K562 (cell line): ENCODE measurements around the gene ODR4. TPM values are rescaled to one million over a fixed set of nuclear protein-coding genes. Genes with fewer than 3 reads are reported as not detected.

Experiments used
- ATF1 ChIP-seq, 2 experiments: fragments of 450-650 bp in 1 of 2; IDR thresholded peaks; 2 replicates each; pipeline ENCODE4 v1.6.1; 2016; ENCODE audit warnings: missing compliant biosample characterization in 1 of 2, missing genetic modification characterization in 1 of 2
- HDAC3 ChIP-seq: fragments of 450-650 bp; IDR thresholded peaks from 2 replicates; pipeline ENCODE4 v1.6.1; 2018; ENCODE audit warnings: borderline replicate concordance, mild to moderate bottlenecking, moderate library complexity; ENCODE audit not compliant: partially characterized antibody
- MTA3 ChIP-seq: fragments of 450-650 bp; formaldehyde crosslinking; IDR thresholded peaks from 2 replicates; pipeline ENCODE4 v1.6.1; 2017; ENCODE audit warnings: mild to moderate bottlenecking, borderline replicate concordance
- RBM22 ChIP-seq: fragments of 200-400 bp; formaldehyde crosslinking; IDR thresholded peaks from 2 replicates; pipeline ENCODE4 v1.6.1; 2018; ENCODE audit warnings: low read length, low read depth; ENCODE audit not compliant: poor library complexity, severe bottlenecking
- SIN3A ChIP-seq, 2 experiments: fragments of 150-350 bp in 1 of 2; IDR thresholded peaks; 2 replicates each; pipeline ENCODE4 v1.6.1; 2011 to 2016; ENCODE audit warnings: borderline replicate concordance in 2 of 2, low read depth in 2 of 2, low read length in 2 of 2, mild to moderate bottlenecking in 2 of 2, moderate library complexity in 2 of 2; ENCODE audit not compliant: control insufficient read depth in 1 of 2
- SUPT5H ChIP-seq: fragments of 450-650 bp; IDR thresholded peaks from 2 replicates; pipeline ENCODE4 v1.6.1; 2016
- ZKSCAN1 ChIP-seq: fragments of 150-350 bp; IDR thresholded peaks from 2 replicates; pipeline ENCODE4 v1.6.1; 2016; ENCODE audit warnings: low read depth, low read length
- ZNF24 ChIP-seq: fragments of 450-650 bp; IDR thresholded peaks from 2 replicates; pipeline ENCODE4 v1.6.1; 2016
- ZNF79 ChIP-seq: fragments of 250-450 bp; sonication (Bioruptor Pico); IDR thresholded peaks from 2 replicates; pipeline ENCODE4 v1.4.0; 2020; ENCODE audit warnings: low read depth, mild to moderate bottlenecking, moderate library complexity
- polyA plus RNA-seq, 8 experiments: library from polyadenylated mRNA; depleted of rRNA in 4 of 8; stranded (reverse) in 5 of 8; unstranded in 3 of 8; fragments of >200 nt; fragmentation: Nextera tagmentation in 2 of 8; fragmentation: Illumina TruSeq in 1 of 8; extraction: Ambion mirVana in 2 of 8; extraction: Trizol in 1 of 8; gene quantifications; 2 replicates each; pipeline versions ENCODE4 v1.2.1 to v1.2.3, GENCODE V29; 2011 to 2014; ENCODE audit warnings: inconsistent platforms in 1 of 8, missing spikeins in 1 of 8
- total RNA-seq, 7 experiments: library from RNA; depleted of rRNA in 6 of 7; stranded (reverse); fragments of >200 nt in 6 of 7; fragmentation: Illumina TruSeq in 2 of 7; extraction: Trizol in 2 of 7; gene quantifications; 2 replicates each; pipeline versions ENCODE4 v1.2.1 to v1.2.3, GENCODE V29; 2011 to 2021; ENCODE audit warnings: low replicate concordance in 1 of 7
- TF ChIP-seq, protein P1 (sequence below): fragments of 200-600 bp; sonication (generic); IDR thresholded peaks from one replicate; pipeline ENCODE4 v1.6.1; 2012; ENCODE audit warnings: mild to moderate bottlenecking, low read depth, low read length, inconsistent platforms
- TF ChIP-seq, protein P2 (sequence below), 3 experiments: fragments of 200-800 bp in 1 of 3; sonication (Bioruptor generic) in 1 of 3; sonication (generic) in 1 of 3; formaldehyde crosslinking in 1 of 3; IDR thresholded peaks; 2 replicates each; pipeline versions ENCODE4 v1.6.1 to v1.8.0; 2016 to 2022; ENCODE audit warnings: mild to moderate bottlenecking in 2 of 3, missing compliant biosample characterization in 2 of 3, missing genetic modification characterization in 2 of 3, missing genetic modification reagents in 1 of 3
- TF ChIP-seq, protein P3 (sequence below): fragments of 450-650 bp; formaldehyde crosslinking; IDR thresholded peaks from 2 replicates; pipeline ENCODE4 v1.4.0; 2022; ENCODE audit warnings: mild to moderate bottlenecking, moderate library complexity

Gene ODR4
- total and polyA plus RNA-seq, 9 of the 15 experiments (the other 6 are each of a cell fraction or from before 2014, with no cell fraction given): 23.1 to 63.9 (median 44.1) TPM

DNA sequence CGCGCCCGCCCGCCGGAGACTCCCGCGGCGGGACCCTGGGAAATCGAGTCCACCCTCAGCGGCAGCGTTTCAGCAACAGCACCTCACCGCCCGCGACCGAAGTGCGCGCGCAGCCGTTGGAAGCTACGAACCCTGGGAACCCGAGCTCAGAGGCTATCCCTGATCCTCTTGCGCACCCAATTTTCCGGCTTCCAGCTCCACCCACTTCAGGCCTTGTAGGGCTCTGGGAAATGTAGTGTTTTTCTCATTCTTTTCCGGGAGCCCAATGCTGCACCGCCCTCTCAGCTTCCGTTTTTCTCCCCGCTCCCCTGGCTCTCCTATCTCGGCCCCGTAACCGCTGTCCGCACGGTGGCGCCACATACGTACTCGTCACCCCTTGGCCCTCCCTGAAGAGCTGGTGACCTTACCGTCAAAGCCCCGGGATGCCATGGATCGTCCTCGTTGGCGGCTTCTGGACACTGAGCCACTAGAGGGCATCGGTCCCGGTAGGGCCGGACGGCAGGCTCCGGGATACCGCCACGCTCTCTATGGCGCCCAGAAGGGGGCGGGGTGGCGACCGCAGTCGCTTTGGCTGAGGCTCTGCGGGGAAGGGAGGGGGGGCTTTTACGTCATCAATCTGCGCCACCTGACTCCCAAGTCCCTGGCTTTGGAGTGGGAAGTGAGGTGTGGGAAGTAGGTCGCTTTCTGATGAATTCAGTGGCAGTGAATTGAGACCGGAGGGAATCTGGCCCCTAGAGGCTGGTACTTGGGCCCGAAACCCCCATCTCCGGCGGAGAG lies at the start of gene ODR4, which contains the start of gene TPR (continued):
- TF ChIP-seq HDAC3: peak; percentile 27
- TF ChIP-seq, protein P1, sequence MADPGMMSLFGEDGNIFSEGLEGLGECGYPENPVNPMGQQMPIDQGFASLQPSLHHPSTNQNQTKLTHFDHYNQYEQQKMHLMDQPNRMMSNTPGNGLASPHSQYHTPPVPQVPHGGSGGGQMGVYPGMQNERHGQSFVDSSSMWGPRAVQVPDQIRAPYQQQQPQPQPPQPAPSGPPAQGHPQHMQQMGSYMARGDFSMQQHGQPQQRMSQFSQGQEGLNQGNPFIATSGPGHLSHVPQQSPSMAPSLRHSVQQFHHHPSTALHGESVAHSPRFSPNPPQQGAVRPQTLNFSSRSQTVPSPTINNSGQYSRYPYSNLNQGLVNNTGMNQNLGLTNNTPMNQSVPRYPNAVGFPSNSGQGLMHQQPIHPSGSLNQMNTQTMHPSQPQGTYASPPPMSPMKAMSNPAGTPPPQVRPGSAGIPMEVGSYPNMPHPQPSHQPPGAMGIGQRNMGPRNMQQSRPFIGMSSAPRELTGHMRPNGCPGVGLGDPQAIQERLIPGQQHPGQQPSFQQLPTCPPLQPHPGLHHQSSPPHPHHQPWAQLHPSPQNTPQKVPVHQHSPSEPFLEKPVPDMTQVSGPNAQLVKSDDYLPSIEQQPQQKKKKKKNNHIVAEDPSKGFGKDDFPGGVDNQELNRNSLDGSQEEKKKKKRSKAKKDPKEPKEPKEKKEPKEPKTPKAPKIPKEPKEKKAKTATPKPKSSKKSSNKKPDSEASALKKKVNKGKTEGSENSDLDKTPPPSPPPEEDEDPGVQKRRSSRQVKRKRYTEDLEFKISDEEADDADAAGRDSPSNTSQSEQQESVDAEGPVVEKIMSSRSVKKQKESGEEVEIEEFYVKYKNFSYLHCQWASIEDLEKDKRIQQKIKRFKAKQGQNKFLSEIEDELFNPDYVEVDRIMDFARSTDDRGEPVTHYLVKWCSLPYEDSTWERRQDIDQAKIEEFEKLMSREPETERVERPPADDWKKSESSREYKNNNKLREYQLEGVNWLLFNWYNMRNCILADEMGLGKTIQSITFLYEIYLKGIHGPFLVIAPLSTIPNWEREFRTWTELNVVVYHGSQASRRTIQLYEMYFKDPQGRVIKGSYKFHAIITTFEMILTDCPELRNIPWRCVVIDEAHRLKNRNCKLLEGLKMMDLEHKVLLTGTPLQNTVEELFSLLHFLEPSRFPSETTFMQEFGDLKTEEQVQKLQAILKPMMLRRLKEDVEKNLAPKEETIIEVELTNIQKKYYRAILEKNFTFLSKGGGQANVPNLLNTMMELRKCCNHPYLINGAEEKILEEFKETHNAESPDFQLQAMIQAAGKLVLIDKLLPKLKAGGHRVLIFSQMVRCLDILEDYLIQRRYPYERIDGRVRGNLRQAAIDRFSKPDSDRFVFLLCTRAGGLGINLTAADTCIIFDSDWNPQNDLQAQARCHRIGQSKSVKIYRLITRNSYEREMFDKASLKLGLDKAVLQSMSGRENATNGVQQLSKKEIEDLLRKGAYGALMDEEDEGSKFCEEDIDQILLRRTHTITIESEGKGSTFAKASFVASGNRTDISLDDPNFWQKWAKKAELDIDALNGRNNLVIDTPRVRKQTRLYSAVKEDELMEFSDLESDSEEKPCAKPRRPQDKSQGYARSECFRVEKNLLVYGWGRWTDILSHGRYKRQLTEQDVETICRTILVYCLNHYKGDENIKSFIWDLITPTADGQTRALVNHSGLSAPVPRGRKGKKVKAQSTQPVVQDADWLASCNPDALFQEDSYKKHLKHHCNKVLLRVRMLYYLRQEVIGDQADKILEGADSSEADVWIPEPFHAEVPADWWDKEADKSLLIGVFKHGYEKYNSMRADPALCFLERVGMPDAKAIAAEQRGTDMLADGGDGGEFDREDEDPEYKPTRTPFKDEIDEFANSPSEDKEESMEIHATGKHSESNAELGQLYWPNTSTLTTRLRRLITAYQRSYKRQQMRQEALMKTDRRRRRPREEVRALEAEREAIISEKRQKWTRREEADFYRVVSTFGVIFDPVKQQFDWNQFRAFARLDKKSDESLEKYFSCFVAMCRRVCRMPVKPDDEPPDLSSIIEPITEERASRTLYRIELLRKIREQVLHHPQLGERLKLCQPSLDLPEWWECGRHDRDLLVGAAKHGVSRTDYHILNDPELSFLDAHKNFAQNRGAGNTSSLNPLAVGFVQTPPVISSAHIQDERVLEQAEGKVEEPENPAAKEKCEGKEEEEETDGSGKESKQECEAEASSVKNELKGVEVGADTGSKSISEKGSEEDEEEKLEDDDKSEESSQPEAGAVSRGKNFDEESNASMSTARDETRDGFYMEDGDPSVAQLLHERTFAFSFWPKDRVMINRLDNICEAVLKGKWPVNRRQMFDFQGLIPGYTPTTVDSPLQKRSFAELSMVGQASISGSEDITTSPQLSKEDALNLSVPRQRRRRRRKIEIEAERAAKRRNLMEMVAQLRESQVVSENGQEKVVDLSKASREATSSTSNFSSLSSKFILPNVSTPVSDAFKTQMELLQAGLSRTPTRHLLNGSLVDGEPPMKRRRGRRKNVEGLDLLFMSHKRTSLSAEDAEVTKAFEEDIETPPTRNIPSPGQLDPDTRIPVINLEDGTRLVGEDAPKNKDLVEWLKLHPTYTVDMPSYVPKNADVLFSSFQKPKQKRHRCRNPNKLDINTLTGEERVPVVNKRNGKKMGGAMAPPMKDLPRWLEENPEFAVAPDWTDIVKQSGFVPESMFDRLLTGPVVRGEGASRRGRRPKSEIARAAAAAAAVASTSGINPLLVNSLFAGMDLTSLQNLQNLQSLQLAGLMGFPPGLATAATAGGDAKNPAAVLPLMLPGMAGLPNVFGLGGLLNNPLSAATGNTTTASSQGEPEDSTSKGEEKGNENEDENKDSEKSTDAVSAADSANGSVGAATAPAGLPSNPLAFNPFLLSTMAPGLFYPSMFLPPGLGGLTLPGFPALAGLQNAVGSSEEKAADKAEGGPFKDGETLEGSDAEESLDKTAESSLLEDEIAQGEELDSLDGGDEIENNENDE: peak; percentile 58
- TF ChIP-seq ZNF24: peak; percentile 83
- TF ChIP-seq ZNF79 (CRISPR knock-in tag): no peak
- peak; percentile 82 to 90; a peak in 2 of 4 replicates for TF ChIP-seq SIN3A (IDR thresholded peaks at IDR 0.05; ENCODE audit: borderline replicate concordance in 2 of 2, control insufficient read depth in 1 of 2, low read depth in 2 of 2, low read length in 2 of 2)
- TF ChIP-seq, protein P2, sequence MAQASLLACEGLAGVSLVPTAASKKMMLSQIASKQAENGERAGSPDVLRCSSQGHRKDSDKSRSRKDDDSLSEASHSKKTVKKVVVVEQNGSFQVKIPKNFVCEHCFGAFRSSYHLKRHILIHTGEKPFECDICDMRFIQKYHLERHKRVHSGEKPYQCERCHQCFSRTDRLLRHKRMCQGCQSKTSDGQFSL (CRISPR knock-in tag; IDR thresholded peaks at IDR 0.05): peak; percentile 99
- TF ChIP-seq, protein P2 (tag; IDR thresholded peaks at IDR 0.05): peak in 1 of 2 experiments; percentile 95; a peak in 2 of 4 replicates
- peak; percentile 94 for TF ChIP-seq ATF1 (CRISPR knock-in tag; IDR thresholded peaks at IDR 0.05)
- peak; percentile 100 for TF ChIP-seq ATF1 (tag; IDR thresholded peaks at IDR 0.05)
- TF ChIP-seq, protein P3, sequence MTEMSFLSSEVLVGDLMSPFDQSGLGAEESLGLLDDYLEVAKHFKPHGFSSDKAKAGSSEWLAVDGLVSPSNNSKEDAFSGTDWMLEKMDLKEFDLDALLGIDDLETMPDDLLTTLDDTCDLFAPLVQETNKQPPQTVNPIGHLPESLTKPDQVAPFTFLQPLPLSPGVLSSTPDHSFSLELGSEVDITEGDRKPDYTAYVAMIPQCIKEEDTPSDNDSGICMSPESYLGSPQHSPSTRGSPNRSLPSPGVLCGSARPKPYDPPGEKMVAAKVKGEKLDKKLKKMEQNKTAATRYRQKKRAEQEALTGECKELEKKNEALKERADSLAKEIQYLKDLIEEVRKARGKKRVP (CRISPR knock-in tag): 0 out of 2 replicates have a peak, but pooled peaks have one; percentile 64
- TF ChIP-seq SUPT5H: peak; percentile 90
- TF ChIP-seq MTA3: peak; percentile 97; the same call in 1 of the 2 replicates
- TF ChIP-seq RBM22: peak; percentile 85
- TF ChIP-seq ZKSCAN1: 0 out of 2 replicates have a peak, but pooled peaks have one; percentile 46
